NB4 (cell line): ENCODE data around the gene CXCL12.

Experiments used
- DNase-seq: peaks from one replicate; pipeline ENCODE4 v3.0.0; 2010; ENCODE audit warnings: low read depth
- H3K4me3 ChIP-seq: one replicate; pipeline ENCODE4 v1.5.1; 2011; ENCODE audit warnings: mild to moderate bottlenecking, low read depth, low read length, moderate library complexity
- MYC ChIP-seq: IDR thresholded peaks from 2 replicates; pipeline ENCODE4 v1.6.1; 2011; ENCODE audit warnings: low read depth, low read length
- POLR2A ChIP-seq: IDR thresholded peaks from 2 replicates; pipeline ENCODE4 v1.6.1; 2011; ENCODE audit warnings: mild to moderate bottlenecking; ENCODE audit not compliant: insufficient read length; ENCODE audit errors: extremely low read depth
- TF ChIP-seq, protein P1 (sequence below): IDR thresholded peaks from 2 replicates; pipeline ENCODE4 v1.6.1; 2011; ENCODE audit warnings: low read depth, low read length
- TF ChIP-seq, protein P2 (sequence below): IDR thresholded peaks from one replicate; pipeline ENCODE4 v1.5.1; 2012; ENCODE audit warnings: low read depth, low read length

CXCL12 gene

DNA sequence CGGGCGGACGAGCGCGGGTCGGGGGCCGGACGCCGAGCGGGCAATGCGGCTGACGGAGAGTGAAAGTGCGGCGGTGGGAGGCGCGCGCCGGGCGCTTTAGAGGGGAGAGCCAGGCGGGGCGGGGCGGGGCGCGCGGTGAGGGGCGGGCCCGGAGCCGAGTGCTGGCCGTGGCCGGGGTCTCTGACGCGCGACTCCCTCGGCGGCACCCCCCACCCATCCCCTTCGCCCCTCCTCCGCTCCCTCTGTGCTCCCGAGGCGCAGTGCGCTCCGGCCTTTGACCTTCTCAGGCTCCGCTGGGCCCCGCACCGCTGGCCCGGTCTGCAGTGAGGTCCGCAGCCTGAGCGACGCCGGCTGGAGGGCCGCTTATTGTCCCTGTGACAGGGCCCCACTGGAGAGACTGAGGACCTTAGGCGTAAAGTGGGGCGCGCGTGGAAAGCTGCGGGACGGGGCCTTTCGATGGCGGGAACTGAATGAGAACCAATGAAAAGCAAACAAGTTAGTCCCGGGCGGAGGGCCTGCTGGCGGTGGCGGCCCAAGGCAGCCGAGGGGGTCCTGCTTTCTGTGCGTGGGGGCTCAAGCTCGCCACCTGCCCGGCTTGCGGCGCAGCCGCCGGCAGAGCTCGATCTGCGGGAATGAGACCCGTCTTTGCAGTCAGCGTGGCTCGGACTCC is at the start of gene CXCL12:
TSS of gene CXCL12 (minus strand) at position 72 of the 670 bp plus-strand sequence. CDS start 92 bp downstream, outside the sequence.
- TF ChIP-seq POLR2A (no peak), MYC (no peak)
- TF ChIP-seq, protein P1, sequence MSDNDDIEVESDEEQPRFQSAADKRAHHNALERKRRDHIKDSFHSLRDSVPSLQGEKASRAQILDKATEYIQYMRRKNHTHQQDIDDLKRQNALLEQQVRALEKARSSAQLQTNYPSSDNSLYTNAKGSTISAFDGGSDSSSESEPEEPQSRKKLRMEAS, result no peak
- TF ChIP-seq, protein P2, sequence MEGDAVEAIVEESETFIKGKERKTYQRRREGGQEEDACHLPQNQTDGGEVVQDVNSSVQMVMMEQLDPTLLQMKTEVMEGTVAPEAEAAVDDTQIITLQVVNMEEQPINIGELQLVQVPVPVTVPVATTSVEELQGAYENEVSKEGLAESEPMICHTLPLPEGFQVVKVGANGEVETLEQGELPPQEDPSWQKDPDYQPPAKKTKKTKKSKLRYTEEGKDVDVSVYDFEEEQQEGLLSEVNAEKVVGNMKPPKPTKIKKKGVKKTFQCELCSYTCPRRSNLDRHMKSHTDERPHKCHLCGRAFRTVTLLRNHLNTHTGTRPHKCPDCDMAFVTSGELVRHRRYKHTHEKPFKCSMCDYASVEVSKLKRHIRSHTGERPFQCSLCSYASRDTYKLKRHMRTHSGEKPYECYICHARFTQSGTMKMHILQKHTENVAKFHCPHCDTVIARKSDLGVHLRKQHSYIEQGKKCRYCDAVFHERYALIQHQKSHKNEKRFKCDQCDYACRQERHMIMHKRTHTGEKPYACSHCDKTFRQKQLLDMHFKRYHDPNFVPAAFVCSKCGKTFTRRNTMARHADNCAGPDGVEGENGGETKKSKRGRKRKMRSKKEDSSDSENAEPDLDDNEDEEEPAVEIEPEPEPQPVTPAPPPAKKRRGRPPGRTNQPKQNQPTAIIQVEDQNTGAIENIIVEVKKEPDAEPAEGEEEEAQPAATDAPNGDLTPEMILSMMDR, result no peak
- no peak within 1 kb of the TSS for H3K4me3 ChIP-seq
- DNase-seq, result no peak

DNA sequence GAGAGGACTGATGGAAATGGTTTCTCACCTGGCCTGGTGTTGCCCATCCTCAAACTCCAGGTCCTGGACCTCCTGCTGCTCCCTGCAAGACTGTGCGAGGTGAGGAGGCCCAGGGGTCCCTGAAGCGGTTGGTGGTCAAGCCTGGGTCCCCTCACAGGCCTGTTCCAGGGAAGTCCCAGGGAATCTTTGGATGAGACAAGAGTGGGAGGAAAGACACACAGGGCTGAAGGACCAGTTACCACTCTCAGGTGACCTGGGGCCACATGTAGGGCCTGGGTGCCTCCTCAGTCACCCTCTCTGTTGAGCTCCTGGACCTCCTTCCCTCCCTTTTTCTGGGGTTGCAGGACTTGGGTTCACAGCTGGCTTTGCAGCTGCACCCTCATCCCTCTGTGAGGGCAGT is 42.6 kb upstream of the CXCL12 start:
- H3K4me3 ChIP-seq, result no peak overlapping the region
- DNase-seq, result no peak
- TF ChIP-seq, protein P1, result no peak
- TF ChIP-seq, protein P2, result no peak

DNA sequence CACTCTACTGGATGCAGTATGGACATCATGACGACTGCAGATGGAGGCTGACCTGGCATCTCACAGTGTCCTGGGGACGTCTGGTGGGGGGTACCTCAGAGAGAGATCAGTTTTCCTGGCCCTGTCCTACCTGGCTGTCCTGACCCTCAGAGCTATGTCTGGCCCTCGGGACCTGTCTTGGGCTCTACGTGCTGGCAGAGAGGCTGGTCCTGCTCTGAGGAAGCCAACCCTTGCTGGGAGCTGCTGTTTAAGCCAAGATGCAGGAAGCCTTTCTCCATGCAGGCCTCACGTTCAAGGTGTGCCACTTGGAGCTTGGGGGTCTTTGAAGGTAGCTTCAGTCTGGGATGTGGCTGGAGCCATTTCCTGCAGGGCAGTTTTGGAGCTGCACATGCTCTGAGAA is 42.1 kb upstream of the CXCL12 start:
- TF ChIP-seq, protein P1, result no peak
- TF ChIP-seq, protein P2, result no peak
- no peak for TF ChIP-seq POLR2A
- TF ChIP-seq MYC, result no peak
- H3K4me3 ChIP-seq, result no peak overlapping the region
- DNase-seq, result no peak

- TF ChIP-seq POLR2A (no peak), MYC (no peak)
- TF ChIP-seq, protein P2, result no peak
- TF ChIP-seq, protein P1, result no peak
- no peak overlapping the region for H3K4me3 ChIP-seq
- no peak for DNase-seq
Observed at GRCh38 chr10:44426247-44427034, 41.5 kb upstream of the CXCL12 start.

GRCh38 chr10:44425466-44425865 is 40.6 kb upstream of the CXCL12 start:
- no peak for TF ChIP-seq MYC
- DNase-seq, result no peak
- no peak overlapping the region for H3K4me3 ChIP-seq

DNA sequence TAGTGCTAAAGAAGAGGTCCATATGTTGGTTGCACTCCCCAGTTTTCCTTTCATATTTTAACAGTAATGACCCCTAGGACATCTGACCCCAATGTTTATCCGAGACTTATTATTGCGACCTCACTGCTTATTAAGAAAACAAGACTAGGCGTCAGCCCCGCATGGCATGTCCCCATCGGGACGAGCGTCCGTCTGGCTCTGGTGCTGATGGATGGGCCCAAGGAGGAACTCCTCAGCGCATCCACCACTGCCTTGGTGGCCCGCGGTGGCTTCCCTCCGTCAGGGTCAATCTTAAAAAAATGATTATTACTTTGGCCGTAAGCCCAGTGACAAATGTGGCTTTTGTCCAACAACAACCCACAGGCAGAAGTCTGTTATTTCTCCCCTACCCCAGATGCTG is 40.1 kb upstream of the CXCL12 start:
- TF ChIP-seq MYC (no peak), POLR2A (no peak)
- TF ChIP-seq, protein P2, result no peak
- TF ChIP-seq, protein P1, result no peak
- no peak for DNase-seq
- H3K4me3 ChIP-seq, result no peak overlapping the region
